ENCODE results near the gene INPP5A.

INPP5A gene

DNA sequence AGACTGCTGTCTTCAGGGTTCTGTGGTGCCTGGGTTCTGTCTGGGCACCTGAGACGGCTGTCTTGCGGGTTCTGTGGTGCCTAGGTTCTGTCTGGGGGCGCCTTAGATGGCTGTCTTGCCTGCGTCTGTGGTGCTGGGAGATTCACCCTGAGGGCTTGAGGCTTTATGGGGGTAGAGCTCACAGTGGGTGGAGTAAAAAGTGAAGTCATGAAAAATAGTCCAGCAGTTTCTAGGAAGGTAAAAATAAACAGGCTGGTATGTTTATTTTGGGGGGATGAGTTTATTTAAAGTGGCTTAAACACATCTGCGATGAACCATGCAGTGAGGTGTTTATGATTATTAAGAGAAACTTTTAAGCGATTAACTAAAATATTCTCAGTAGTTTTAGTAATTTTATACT is 184.1 kb downstream of the INPP5A start:
- DNase-seq (ENCODE audit: low read depth), result no peak

DNA sequence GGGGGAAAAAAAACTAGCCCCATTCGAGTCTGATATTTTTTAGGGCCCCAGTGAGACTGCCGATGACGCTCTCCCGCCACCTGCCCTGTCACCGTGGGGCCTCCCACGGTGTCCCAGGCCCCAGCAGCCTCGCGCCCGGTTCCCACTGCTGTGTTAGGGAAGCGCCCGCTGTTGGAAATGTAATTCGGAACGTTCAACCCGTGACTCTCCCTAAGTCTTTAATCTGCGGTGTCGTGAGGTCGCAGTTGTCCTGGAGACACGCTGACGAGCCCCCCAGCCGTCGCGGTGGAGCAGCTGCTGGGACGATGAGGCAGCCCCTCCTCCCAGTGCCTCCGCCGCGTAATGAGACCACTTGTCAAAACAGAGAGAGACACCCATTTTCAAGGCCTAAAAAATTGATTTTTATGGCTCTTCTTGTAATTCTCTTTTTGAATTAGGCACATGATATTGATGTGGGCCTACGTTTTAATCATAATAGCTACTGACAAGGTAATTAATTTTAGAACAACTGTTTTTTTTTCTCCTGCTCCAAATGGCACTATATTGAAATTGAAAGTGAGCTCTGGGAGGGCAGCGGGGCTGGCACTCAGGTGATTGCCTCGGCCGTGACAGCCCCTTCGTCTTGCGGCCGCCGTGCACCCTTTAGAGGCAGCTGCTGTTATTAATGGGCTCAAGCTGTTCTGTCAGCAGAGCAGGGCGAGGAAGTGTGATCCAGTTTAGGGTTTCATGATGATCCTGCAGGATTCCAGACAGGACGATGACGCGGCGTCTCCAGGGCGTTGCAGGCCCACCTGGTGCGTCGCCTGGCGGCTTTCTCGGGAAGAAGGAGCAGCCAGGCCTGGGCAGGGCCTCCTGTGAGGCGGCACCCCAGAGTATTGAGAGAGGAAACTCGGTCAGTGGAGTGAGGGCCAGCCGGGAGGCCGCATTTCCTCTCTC is 185.1 kb downstream of the INPP5A start:
- no peak for DNase-seq (ENCODE audit: low read depth)

- DNase-seq (ENCODE audit: low read depth), result no peak
Observed at GRCh38 chr10:132723330-132723970, 185.9 kb downstream of the INPP5A start.

- no peak for DNase-seq (ENCODE audit: low read depth)
Observed at GRCh38 chr10:132724446-132724845, 186.9 kb downstream of the INPP5A start.

- DNase-seq (ENCODE audit: low read depth), result no peak
Observed at GRCh38 chr10:132725202-132725601, 187.6 kb downstream of the INPP5A start.

- DNase-seq (ENCODE audit: low read depth), result no peak
Observed at GRCh38 chr10:132726194-132726593, 188.6 kb downstream of the INPP5A start.

GRCh38 chr10:132726951-132727350 is 189.4 kb downstream of the INPP5A start:
- DNase-seq (ENCODE audit: low read depth), result no peak

DNA sequence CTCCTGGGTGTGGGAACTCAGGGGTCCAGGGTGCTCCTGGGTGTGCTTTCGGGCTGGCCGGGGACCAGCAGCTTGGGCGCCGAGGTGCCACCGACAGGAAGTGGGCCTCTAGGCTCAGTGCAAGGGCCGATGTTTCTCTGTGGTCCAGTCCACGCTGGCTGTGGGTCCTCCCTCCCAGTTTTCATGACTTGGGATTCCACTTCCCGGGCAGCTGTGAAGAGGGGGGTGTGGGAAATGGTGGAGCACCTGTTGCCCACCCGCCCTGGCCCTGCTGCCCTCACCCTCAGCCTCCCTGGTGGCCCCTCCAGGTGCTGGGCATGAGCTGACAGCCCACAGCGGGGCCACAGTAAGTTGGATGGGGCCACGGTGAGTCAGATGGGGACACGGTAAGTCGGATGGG is 189.8 kb downstream of the INPP5A start:
- no peak for DNase-seq (ENCODE audit: low read depth)

GRCh38 chr10:132728321-132728720 is 190.7 kb downstream of the INPP5A start:
- no peak for DNase-seq (ENCODE audit: low read depth)

- no peak for DNase-seq (ENCODE audit: low read depth)
Observed at GRCh38 chr10:132728741-132729140, 191.2 kb downstream of the INPP5A start.

DNA sequence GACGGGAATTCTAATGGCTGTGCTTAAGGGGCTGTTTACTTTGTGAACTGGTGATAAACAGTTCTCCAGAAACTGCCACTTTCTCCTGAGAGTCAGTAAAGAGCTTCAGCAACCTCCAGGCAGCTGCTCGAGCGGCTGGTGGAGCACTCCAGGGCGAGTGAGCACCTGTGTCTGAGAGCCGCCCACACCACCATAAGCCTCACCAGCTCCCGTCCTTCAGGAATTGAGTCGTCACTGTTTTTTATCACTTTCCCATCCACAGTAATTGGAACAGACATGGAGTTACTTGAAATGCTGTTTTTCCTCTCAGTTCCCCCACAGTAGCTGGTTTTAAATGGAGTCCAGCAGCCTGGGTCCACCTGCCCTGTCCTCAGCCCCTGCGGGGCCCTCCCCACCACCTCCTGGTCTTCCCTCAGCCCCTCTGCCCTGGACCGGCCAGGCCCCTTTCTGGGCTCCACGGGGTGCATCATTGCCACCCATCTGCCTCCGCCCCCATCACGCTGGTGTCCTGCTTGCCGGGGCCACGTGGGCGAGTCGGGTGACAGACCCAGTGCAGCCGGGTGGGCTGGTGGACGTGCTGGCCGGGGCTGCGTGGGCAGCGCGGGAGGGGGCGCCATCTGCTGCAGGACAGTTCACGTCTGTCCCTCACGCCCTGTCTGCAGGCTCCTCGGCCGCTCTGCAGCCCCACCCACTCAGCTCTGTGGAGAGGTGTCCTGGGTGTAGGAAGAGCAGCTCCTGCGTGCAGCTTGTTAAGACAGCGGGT is 192.4 kb downstream of the INPP5A start:
- no peak for DNase-seq (ENCODE audit: low read depth)

DNA sequence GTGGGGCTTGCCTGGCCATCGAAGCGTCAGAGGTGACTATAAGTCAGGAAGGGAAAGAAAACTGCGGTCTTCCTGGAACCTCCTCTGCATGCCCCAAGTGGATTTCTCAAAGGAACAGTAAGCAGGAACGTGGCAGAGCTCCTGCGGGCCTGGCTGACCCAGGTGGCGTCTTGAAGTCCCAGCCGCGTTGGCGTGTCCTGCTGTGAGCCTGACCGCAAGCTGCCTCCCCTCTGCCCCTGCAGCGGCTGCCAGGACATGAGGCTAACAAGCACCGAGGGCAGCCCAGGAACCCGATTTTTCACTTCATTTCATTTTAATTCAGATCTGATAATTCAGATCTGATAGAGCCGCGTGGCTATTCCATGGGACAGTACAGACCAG is 193.0 kb downstream of the INPP5A start:
- no peak for DNase-seq (ENCODE audit: low read depth)

GRCh38 chr10:132732518-132732917 is 194.9 kb downstream of the INPP5A start:
- no peak for DNase-seq (ENCODE audit: low read depth)

- DNase-seq (ENCODE audit: low read depth), result no peak
Observed at GRCh38 chr10:132733926-132734325, 196.3 kb downstream of the INPP5A start.

GRCh38 chr10:132735341-132735775 is 197.8 kb downstream of the INPP5A start:
- no peak for DNase-seq (ENCODE audit: low read depth)

DNA sequence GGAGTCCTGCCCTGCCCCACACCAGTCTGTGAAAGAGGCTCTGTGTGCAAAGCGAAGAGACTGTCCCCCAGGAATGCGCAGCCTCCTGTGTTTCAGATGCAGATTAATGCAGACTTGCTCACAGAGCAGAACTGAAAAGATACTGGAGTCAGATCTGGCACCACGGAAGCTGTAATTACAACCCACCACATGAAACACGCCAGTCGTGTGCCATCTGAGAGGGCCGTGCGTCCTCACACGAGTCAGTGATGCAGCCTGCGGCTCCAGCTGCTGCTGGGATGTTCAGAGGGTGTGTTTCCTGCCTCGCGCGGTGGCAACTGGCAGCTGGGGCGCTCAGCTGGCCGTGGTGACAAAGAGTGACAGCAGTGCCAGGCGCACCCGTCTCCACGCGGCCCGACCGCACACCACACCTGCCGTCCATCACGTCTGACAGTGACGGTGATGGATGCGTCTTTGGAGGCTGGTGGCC is 198.4 kb downstream of the INPP5A start:
- no peak for DNase-seq (ENCODE audit: low read depth)

- DNase-seq (ENCODE audit: low read depth), result no peak
Observed at GRCh38 chr10:132737390-132738048, 199.9 kb downstream of the INPP5A start.

DNA sequence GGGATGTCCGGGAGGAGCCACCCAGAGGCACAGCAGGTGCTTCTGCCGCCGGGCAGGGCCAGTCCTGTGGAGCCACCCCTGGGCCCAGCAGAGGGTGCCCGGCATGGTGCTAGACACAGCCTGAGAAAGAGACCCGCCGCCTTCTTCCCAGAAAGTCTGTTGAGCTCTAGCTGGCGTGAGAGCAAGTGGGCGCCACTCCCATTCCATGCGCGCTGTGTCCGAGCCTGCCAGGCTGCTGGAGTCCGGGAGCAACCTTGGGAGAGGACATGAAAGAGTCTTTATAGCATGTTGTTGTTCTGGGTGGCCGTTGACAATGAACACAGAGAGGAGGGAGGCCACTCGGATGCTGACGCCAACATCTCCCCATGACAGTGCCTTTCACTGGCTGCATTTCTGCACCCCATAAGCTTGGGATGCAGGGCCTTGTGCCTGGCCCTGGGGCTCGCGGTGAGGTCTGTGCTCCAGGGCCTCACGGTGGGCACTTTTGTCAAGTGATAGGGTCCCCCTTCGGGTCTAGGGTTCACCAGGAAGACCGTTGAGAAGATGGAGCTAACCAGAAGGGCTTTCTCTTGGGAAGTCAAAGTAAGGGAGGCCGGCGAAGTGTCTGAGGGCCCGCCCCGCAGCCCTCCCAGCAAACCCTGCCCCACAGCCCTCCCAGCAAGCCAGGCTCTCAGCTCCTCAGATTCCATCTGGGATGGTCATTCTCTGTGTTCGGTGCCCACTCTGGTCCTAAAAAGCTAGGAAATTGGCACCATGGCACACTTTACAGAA is 201.1 kb downstream of the INPP5A start:
- DNase-seq (ENCODE audit: low read depth), result no peak

GRCh38 chr10:132739225-132739613 is 201.6 kb downstream of the INPP5A start:
- no peak for DNase-seq (ENCODE audit: low read depth)

GRCh38 chr10:132740588-132740987 is 203.0 kb downstream of the INPP5A start:
- DNase-seq (ENCODE audit: low read depth), result no peak

GRCh38 chr10:132742167-132742836 is 204.7 kb downstream of the INPP5A start:
- no peak for DNase-seq (ENCODE audit: low read depth)

Measured in activated T-cell treated with anti-CD3 and anti-CD28 coated beads for 48 hours (primary cell).